ACHN (cell line): ENCODE results near the gene NUMBL.

ENCODE experiments used
- DNase-seq: peaks from one replicate; pipeline ENCODE4 v3.0.0-alpha.2; 2015
- in situ Hi-C: cut with HindIII; loops from 2 replicates; pipeline ENCODE4 v1.10.0; 2017; ENCODE audit warnings: low sequenced_read_pairs, low pct_ligation_motif_present, low pct_unique_long_range_greater_than_20kb

NUMBL gene

DNA sequence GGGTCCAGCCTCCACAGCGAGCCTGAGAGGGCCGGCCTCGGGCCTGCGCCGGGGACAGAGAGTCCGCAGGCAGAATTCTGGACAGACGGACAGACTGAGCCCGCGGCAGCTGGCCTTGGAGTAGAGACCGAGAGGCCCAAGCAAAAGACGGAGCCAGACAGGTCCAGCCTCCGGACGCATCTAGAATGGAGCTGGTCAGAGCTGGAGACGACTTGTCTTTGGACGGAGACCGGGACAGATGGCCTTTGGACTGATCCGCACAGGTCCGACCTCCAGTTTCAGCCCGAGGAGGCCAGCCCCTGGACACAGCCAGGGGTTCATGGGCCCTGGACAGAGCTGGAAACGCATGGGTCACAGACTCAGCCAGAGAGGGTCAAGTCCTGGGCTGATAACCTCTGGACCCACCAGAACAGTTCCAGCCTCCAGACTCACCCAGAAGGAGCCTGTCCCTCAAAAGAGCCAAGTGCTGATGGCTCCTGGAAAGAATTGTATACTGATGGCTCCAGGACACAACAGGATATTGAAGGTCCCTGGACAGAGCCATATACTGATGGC, 27.0 kb upstream of the NUMBL start:
- peak; percentile 13 for DNase-seq

DNA sequence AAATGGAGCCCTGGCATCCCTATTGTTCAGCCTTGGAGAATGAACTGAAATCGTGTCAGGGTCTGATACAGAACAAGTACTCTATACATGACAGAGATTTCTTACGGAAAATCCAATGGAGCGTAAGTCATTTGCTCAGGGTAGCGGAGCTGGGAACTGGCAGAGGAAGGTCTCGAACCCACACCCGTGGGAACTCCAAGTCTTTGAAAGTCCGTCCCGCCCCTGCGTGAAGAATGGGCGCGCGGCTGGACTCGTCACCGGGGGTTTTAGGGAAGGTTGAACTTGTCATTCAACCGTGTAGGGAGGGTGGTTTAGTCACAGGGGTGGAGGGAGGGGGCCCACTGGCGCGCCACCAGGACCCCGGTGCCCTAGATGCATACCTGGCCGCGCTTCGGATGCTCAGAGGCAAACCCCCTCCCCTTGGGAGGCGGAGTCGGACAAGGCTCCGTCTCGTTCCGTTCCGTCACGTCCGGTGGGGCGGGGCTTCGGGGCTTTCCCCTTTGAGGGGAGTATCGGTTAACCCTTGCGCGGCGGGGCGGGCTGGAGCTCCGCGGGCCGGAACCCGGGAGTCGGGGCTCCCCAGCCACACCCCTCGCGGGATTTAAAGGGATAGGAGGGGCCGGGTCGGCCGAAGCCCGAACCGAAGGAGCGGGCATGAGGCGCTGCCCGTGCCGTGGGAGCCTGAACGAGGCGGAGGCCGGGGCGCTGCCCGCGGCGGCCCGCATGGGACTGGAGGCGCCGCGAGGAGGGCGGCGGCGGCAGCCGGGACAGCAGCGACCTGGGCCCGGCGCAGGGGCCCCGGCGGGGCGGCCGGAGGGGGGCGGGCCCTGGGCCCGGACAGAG, 26.3 kb upstream of the NUMBL start, which contains the start of the genes COQ8B and ITPKC:
COQ8B (minus strand) TSS at position 405 of the 843 bp plus-strand sequence. CDS start 2,254 bp downstream, outside the sequence.
ITPKC (plus strand) TSS at position 631 of the 843 bp plus-strand sequence; CDS start at position 655, 24 bp downstream.
- DNase-seq = peak; percentile 98
- in situ Hi-C loops = no loop called here

More for the DNA sequence above, 27.0 kb upstream of the NUMBL start:
- in situ Hi-C loops = no loop called here

DNA sequence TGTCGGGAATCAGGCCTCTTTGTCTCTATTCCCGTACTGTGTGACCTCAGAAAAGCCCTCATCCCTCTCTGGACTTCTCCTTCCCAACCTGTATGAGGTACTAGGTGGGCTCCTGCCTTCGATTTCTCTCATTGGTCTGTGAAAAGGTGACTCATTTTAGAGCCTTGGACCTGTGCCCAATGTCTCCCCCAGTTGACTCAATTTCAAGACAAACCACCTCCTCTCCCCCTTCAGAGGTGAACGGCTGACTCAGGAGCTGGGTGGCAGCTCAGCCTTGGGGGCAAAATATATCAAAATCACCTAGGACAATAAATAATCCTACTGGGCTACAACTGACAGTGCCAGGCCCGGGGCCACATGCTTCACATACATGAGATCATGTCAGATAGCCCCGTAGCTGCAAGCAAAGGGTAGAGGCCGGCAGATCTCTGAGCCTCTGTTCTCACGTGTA, 25.6 kb upstream of the NUMBL start:
- in situ Hi-C loops = no loop called here
- peak; percentile 80 for DNase-seq

DNA sequence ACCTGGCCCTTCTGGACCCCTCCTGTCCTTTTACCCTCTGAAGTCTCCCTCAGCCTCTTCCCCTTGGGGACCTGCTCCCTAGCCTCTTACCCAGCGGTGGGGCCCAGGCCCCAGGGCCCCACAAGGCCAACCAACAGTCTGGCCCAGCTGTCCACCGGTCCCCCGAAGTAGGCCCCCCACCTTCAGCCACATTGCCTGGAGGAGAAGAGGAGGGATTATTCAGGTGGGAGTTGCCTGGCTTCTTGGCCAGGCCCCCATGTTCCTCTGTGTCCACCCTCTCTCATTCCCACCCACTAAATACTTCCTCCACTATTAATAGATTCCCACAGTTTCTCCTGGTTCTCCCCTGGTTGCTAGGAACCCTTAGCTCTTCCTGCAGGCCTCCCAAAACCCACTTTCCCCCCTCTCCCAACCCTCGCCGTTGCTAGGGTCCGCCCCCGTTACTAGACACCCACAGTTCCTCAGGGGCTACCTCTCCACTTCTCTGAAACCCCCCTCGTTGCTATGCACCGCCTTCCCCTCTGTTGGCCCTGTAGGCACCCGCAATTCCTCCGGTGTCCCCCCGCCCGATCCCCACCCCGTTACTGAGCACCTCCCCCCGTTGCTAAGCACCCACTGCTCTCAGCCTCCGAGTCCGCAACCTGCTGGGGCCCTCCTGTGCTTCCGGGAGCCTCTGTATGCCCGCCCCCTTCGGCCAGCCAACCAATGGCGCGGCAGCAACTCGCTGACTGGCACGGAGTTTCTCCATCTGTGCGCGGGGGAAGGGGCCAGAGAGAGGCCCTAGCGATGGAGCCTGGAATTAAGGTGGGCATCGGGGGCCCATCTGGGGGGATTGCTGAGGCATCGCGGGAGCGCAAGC, 24.2 kb upstream of the NUMBL start:
- peak; percentile 92 for DNase-seq

DNA sequence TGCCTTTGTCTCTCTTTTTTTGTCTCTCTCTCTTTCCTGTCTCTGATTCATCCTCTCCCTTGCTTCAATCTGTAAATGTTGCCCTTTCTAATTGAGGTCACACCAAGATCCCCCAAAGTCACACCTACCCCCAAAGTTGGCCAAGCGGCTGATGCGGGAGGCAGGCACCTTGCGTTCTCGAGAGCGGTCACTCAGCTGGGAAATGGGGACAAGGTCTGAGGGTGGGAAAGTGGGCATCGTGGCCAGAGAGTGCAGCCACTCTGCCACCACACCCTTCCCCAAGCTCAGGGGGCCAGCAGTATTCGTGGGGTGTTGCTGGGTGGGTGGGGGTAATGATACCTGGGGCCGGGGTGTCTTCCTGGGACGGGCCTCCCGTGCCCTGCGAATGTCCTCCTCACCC, 23.5 kb upstream of the NUMBL start:
- DNase-seq = no peak
- in situ Hi-C loops = no loop called here

More for the DNA sequence above, 24.2 kb upstream of the NUMBL start:
- in situ Hi-C loops = no loop called here

DNA sequence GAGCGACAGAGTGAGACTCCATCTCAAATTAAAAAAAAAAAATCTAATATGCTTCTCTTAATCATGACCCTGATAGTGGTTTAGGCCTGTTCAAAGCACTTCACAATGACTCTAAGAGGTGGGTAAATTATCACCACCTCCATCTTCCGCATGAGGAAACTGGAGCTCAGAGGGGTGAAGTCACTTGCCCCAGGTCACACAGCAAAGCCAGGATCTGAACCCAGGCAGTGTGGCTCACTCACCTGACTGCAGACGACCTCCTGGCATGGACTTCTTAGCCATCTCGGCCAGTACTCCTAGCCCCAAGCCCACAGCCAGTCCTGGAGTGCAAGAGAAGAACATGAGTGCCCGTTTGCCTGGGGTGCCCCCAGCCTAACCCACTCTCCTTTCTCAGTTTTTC, 19.4 kb upstream of the NUMBL start:
- in situ Hi-C loops = no loop called here

DNA sequence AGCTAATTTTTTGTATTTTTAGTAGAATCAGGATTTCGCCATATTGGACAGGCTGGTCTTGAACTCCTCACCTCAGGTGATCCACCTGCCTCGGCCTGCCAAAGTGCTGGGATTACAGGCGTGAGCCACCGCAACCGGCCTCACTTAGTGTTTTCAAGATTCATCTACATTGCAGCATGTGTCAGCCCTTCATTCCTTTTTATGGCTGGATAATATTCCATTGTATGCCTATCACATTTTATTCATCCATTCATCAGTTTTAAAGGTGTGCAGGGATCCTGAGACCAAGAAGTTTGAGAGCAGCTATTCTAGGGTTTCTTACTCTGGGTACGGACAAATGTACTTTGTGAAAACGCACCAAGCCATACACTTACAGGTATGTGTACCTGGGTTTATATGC, 17.2 kb upstream of the NUMBL start:
- in situ Hi-C loops = no loop called here
- DNase-seq = no peak

More for the DNA sequence above, 19.4 kb upstream of the NUMBL start:
- DNase-seq = no peak

DNA sequence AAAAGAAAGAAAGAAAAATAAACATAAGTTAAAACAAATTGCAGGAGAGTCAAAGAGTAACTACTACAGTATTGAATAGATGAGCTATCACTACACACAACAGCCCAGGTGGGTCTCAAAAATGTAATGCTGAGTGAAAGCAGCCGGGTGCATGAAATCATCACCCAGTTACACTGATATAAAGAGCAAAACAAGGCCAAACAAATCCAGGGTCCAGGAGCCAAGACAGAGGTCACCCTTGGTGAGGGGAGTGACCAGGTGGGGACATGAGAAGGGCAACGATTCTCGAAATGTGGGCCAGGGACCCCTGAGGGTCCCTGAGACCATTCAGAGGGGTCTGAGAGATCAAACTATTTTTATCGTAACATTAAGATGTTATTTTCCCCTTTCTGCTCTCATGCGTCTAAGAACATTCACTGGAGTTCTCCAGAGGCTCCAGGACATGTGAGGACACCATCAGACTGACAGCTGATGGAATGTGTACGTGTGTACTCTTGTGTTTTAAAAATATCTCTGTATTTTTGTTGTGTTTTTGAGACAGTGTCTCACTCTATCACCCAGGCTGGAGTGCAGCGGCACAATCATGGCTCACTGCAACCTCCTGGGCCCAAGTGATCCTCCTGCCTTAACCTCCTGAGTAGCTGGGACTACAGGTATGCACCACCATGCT, 15.6 kb upstream of the NUMBL start:
- no peak for DNase-seq

DNA sequence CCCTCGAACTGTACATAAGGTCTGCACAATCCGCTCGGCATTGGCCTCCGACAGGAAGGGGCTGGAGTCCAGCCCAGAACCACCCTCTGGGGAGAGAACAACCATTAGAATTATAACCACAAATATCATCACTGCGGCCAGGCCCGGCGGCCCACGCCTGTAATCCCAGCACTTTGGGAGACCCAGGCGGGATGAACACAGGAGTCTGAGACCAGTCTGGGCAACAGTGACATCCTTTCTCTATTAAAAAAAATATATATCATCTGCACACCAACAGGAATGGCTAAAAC, 14.9 kb upstream of the NUMBL start:
- in situ Hi-C loops = no loop called here
- DNase-seq = no peak

More for the DNA sequence above, 15.6 kb upstream of the NUMBL start:
- in situ Hi-C loops = no loop called here

DNA sequence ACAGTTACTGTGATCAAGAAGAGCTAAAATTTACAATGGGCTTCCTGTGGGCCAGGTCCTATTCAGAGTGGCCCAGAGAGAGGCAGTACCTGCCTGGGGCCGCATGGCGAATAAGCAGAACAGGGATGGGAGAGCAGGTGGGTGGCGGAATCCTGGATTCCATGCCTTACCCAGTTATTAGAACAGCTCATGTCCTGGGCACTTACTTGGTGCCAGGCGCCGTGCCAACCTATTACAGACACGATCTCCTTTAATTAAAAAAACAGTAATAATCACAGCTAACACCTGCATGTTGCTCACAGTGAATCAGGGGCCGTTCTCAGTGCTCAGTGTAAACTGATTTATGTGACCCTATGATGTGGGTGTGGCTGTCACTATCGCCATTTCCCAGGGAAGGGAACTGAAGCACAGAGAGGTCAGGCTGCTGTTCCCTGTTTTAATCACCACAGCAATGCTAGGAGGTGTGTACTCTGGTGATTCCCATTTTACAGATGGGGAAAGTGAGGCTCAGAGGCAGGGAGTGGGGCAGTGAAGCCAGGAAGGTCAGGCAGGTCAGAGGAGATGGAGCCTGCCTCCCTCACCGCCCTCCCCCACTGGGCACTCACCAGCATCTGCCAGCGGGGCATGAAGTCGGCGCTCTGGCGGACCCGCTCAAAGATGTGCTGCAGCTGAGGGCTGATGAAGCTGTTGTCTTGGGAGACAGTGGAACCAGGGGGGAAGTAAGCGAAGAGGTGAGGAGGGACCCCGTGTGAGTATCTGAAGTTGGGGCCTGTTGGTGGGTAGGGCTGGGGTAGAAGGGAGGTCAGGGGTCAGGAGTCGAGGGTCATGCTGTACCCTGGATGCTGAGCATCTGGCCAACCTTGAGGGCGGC, 14.3 kb upstream of the NUMBL start:
- DNase-seq = no peak
- in situ Hi-C loops = no loop called here

DNA sequence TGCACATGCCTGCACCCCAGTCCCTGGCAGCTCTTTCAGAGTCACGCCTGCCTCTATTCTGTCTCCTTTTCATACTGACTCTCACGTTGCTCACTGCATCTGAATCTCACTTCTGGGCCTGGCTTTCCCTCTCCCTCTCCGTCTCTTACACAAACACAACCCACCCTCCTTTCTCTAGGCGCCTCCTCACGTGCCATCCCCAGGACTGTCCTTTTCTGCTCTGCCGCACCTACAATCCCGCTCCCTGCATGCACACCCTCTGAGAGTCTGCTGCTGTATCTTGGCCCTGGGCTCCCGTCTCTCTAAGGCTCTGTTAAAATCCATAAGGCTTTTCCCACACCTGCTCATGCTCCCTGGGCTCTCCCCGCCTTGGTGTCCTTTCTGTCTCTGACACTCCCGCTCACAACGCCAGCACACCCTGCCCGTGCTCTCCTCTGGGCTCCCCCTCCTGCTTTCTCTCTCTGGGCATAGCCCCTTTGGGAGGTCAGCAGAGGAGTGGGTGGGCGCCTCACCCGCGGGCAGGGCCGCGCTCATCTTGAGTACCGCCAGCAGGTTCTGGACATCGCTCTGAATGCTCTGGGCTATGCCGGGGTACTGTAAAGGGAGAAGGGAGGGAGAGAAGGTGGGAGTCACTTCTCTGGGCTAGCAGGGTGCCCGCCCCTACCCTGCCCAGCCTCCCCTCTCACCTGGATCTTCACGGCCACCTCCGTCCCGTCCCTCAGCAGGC, 12.7 kb upstream of the NUMBL start:
- no peak for DNase-seq
- in situ Hi-C loops = no loop called here

DNA sequence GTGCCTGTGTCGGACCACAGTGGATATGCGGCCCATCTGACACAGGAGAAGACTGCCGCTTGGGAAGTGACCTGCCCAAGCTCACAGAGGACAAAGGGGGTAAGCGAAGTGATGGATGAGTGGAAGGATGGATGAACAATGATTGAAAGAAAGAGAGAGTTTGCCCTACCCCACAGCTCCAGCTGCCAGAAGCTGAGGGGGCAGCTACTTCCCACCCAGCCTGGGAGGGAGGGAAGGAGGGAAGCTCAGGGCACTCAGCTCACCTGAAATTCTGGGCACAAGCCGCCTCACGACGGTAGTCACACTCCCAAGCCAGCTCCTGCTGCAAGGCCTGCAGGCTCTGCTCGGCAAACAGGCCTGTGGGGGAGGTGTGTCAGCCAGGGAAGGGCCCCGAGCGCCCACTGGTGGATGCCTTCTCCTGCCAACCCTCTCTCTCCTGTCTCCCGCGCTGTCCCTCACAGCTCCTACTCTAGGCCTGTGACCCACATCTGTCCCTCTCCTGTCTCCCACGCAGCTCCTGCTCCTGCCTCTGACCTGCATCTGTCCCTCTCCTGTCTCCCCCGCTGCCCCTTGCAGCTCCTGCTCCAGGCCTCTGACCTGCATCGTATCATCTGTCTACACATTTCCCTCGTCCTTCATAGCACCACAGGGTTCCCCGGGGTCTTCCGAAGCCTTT, 12.0 kb upstream of the NUMBL start:
- in situ Hi-C loops = no loop called here
- DNase-seq = no peak

DNA sequence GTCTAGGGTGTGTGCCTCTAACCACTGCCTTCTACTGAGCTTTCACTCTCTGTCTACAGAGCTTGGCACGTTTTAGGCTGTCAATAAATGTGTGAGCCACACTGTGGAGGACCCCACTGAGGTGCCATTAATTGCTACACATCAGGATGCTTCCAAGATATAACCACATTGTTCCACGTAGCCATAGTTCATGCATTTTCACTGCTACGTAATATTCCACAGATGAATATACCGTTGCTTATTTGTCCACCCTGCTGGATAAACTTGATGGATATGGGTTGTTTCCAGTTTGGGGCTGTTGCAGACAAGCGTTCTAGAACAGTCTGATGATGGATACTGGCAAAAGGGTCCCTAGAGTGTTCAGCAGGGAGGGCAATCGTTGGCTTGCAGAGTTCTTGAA, 11.3 kb upstream of the NUMBL start:
- no peak for DNase-seq
- in situ Hi-C loops = no loop called here

DNA sequence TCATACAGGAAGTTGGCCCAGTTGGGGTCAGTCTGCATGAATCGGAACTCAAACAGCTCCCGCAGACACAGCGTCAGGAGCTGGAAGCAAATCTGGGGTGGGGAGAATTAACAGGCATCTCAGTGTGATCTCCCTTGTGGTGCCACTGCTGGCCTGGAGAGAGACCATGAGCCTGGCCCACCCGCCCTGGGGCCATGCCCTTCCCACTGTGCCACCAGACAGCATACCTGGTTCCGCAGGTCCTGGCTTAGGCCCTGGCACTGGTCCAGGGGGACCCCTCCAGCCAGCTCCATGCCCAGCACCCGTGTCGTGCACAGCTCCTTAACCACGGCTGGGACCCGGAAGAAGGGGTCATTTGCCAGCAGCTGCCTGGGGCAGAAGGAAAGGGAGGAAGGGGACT, 9.6 kb upstream of the NUMBL start:
- in situ Hi-C loops = no loop called here
- DNase-seq = no peak

DNA sequence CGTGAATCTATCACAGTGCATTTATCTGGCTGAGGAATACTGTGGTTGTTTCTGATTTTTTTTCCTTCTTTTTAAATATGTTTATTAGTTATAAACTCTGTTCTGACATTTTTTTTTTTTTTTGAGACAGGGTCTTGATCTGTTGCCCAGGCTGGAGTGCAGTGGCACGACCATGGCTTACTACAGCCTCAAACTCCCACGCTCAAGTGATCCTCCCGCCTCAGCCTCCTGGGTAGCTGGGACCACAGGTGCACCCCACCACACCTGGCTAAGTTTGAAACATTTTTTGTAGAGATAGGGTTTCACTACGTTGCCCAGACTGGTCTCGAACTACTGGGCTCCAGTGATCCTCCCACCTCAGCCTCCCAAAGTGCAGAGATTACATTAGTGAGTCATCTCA, 6.6 kb upstream of the NUMBL start:
- in situ Hi-C loops = no loop called here

DNA sequence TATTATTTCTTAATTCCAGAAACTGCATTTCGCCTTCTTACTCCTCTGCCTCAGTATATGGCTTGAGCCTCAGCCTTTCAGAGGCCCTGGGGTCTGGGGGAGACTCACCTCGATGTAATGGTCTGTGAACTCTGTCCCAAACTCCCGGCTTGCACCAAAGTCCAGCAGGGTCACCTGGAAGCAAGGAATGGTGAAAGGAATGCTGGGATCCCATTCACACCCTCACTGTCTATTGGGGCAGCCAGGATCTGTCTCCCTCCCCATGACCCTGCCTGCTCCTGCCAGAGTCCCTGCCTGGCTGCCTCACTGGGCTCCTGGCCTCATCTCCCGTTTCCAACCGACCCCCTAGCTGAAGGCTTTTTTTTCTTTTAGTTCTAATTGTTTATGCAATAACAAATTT, 5.4 kb upstream of the NUMBL start:
- in situ Hi-C loops = no loop called here
- no peak for DNase-seq

More for the DNA sequence above, 6.6 kb upstream of the NUMBL start:
- DNase-seq = no peak

DNA sequence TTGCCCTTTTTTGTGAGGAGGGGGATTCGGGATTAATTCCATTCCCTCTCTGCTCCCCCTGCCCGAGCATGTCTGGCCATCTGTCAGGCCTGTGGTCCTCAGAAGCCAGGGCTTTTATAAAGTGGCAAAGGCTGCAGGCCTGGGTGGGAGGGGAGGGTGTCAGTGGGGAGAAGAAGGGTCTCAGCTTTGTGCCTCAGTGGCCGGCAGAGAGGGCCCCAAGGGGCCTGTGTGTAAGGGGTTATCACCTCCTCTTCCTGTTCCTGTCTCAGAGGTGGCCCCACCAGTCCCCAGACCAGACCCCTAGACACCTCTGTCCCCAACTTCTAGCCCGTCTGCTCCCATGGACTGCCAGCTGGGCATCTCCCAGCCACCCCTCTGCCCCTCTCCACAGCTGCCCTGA, 3.4 kb upstream of the NUMBL start:
- no peak for DNase-seq
- in situ Hi-C loops = no loop called here
